OCI-LY7 (cell line): ENCODE data around the gene PDLIM3. TPM values are rescaled to one million over a fixed set of nuclear protein-coding genes. Genes with fewer than 3 reads are reported as not detected.

Experiments used
- BruUV-seq: library from RNA; stranded (reverse); fragments of 400-500 nt; replicated peaks from 2 replicates; lab custom pipeline; 2021; lab: Mats Ljungman, UMichigan
- CTCF ChIA-PET: fragments of 300-600 bp; sonication (Branson Sonifier 250); formaldehyde crosslinking; loops from one replicate; lab custom pipeline; 2022; ENCODE audit warnings: antibody characterized with exemption; ENCODE audit not compliant: unreplicated experiment; lab: Charles Lee
- POLR2A ChIA-PET: fragments of 300-600 bp; sonication (Branson Sonifier 250); formaldehyde crosslinking; loops from one replicate; lab custom pipeline; 2022; ENCODE audit warnings: antibody characterized with exemption; lab: Charles Lee
- DNase-seq: peaks from one replicate; pipeline ENCODE4 v3.0.0-alpha.2; 2015; ENCODE audit warnings: low spot score
- H2AFZ ChIP-seq: fragments of 200-600 bp; sonication (generic), shearing (Covaris generic); 2 replicates; pipeline ENCODE4 v1.6.1; 2014; ENCODE audit warnings: mild to moderate bottlenecking, antibody characterized with exemption, low read length, moderate library complexity
- H3K27ac ChIP-seq: fragments of 200-600 bp; sonication (generic); 2 replicates; pipeline ENCODE4 v1.5.1; 2014; ENCODE audit warnings: mixed run types, low read depth, mild to moderate bottlenecking, moderate library complexity, low read length, inconsistent platforms; ENCODE audit not compliant: poor library complexity, severe bottlenecking
- H3K36me3 ChIP-seq: fragments of 200-600 bp; sonication (generic); 2 replicates; pipeline ENCODE4 v1.6.1; 2014; ENCODE audit warnings: mild to moderate bottlenecking, antibody characterized with exemption, low read length, moderate library complexity, mixed read lengths; ENCODE audit not compliant: insufficient read depth
- H3K4me1 ChIP-seq: fragments of 200-600 bp; sonication (generic); 2 replicates; pipeline ENCODE4 v1.5.1; 2014; ENCODE audit warnings: mild to moderate bottlenecking, low read length; ENCODE audit not compliant: insufficient read depth, poor library complexity, severe bottlenecking
- H3K4me2 ChIP-seq: fragments of 200-600 bp; sonication (generic); 2 replicates; pipeline ENCODE4 v1.6.1; 2014; ENCODE audit warnings: mild to moderate bottlenecking, low read length
- H3K4me3 ChIP-seq: fragments of 200-600 bp; sonication (generic); 2 replicates; pipeline ENCODE4 v1.5.1; 2014; ENCODE audit warnings: mild to moderate bottlenecking, low read depth, low read length; ENCODE audit not compliant: poor library complexity, severe bottlenecking
- H3K79me2 ChIP-seq: fragments of 200-600 bp; sonication (generic); 2 replicates; pipeline ENCODE4 v1.6.1; 2016; ENCODE audit warnings: low read depth, mild to moderate bottlenecking, low read length, moderate library complexity, mixed read lengths; ENCODE audit not compliant: insufficient read depth
- H3K9me2 ChIP-seq: fragments of 200-600 bp; sonication (generic); 2 replicates; pipeline ENCODE4 v1.6.1; 2016; ENCODE audit warnings: mild to moderate bottlenecking, low read length, mixed read lengths; ENCODE audit not compliant: insufficient read depth
- H3K9me3 ChIP-seq: fragments of 200-600 bp; sonication (generic); 2 replicates; pipeline ENCODE4 v1.6.1; 2014; ENCODE audit warnings: mild to moderate bottlenecking, mixed run types, low read length, mixed read lengths
- H4K20me1 ChIP-seq: fragments of 200-600 bp; sonication (generic); 2 replicates; pipeline ENCODE4 v1.6.1; 2014; ENCODE audit warnings: mild to moderate bottlenecking, antibody characterized with exemption, low read length, moderate library complexity, mixed read lengths; ENCODE audit not compliant: insufficient read depth
- CTCF ChIP-seq: fragments of 200-600 bp; sonication (generic); conservative IDR thresholded peaks from 2 replicates; pipeline ENCODE4 v1.5.1; 2014; ENCODE audit warnings: mild to moderate bottlenecking, antibody characterized with exemption, low read length, moderate library complexity, mixed read lengths
- EZH2phosphoT487 ChIP-seq: fragments of 200-600 bp; sonication (generic); IDR thresholded peaks from 2 replicates; pipeline ENCODE4 v1.6.1; 2018; ENCODE audit warnings: low read depth, borderline replicate concordance, mild to moderate bottlenecking, mixed run types, antibody characterized with exemption, low read length, moderate library complexity, mixed read lengths
- intact Hi-C: fragments of 100-400 bp; cut with micrococcal nuclease; formaldehyde crosslinking; loops from one replicate; pipeline ENCODE4 v1.10.0; 2022; ENCODE audit not compliant: unreplicated experiment
- total RNA-seq, 2 experiments: library from RNA; depleted of rRNA in 1 of 2; stranded (reverse); fragments of >200 nt in 1 of 2; shearing (Covaris generic) in 1 of 2; gene quantifications; 2 replicates each; pipeline ENCODE4 v1.2.3, GENCODE V29; 2014 to 2022

PDLIM3 gene
- total RNA-seq, 2 experiments from 2014 or later = 0.03 TPM; not detected in 1

GRCh38 chr4:185471235-185472102 is 63.8 kb downstream of the PDLIM3 start, which contains the start of gene CCDC110:
Gene CCDC110, minus strand, starts transcription at chr4:185471733. Its CDS starts 50 bp downstream, at chr4:185471683.
- H3K4me1 ChIP-seq = peaks cover 44% of the 10 kb centered on the region
- no peaks in the 10 kb centered on the region for H4K20me1 ChIP-seq
- no TSS peak for BruUV-seq
- H3K79me2 ChIP-seq = no peaks in the 10 kb centered on the region
- H3K27ac ChIP-seq = peak within 1 kb of the TSS; percentile 81
- H3K4me2 ChIP-seq = peak within 1 kb of the TSS; percentile 93
- POLR2A ChIA-PET = interaction anchor here (0.6 to 4.1 kb wide), 5 partner anchors 12 to 127 kb away, joined by 3 to 61 read pairs (median 6); no protein-coding TSS in a partner anchor
- no peaks in the 10 kb centered on the region for H3K9me2 ChIP-seq
- no peaks in the 10 kb centered on the region for H3K9me3 ChIP-seq
- peak; percentile 94 for DNase-seq
- TF ChIP-seq EZH2phosphoT487 (no peak), CTCF (peak; percentile 65)
- H3K36me3 ChIP-seq = no peaks in the 10 kb centered on the region
- CTCF ChIA-PET = interaction anchor here (0.7 kb wide), 1 partner anchor 9 kb away, joined by 3 read pairs; no protein-coding TSS in a partner anchor
- intact Hi-C loops = loop anchor here (1.0 to 10.0 kb wide), 12 partner anchors 9 to 721 kb away; partner anchors contain the start of genes ACSL1, ANKRD37, CYP4V2 and SNX25
- peak within 1 kb of the TSS; percentile 88 for H2AFZ ChIP-seq
- peak within 1 kb of the TSS; percentile 92 for H3K4me3 ChIP-seq

GRCh38 chr4:185470501-185471195 is 64.7 kb downstream of the PDLIM3 start:
- peak overlapping the region; percentile 93 for H3K4me2 ChIP-seq
- no peaks in the 10 kb centered on the region for H3K9me3 ChIP-seq
- peak overlapping the region; percentile 73 for H3K4me3 ChIP-seq
- ChIA-PET CTCF (no interaction called here), POLR2A (interaction anchor here (1.2 kb wide), 1 partner anchor 9 kb away, joined by 4 read pairs; no protein-coding TSS in a partner anchor)
- intact Hi-C loops = loop anchor here (1.0 to 10.0 kb wide), 12 partner anchors 10 to 722 kb away; partner anchors contain the start of genes ACSL1, ANKRD37, CYP4V2 and SNX25
- TSS peak; percentile 85 for BruUV-seq
- peaks cover 44% of the 10 kb centered on the region for H3K4me1 ChIP-seq
- no peaks in the 10 kb centered on the region for H3K36me3 ChIP-seq
- no peaks in the 10 kb centered on the region for H4K20me1 ChIP-seq
- peak overlapping the region; percentile 29 for H3K27ac ChIP-seq
- no peaks in the 10 kb centered on the region for H3K79me2 ChIP-seq
- no peaks in the 10 kb centered on the region for H3K9me2 ChIP-seq
- peak; percentile 64 for DNase-seq
- TF ChIP-seq CTCF (no peak), EZH2phosphoT487 (no peak)
- H2AFZ ChIP-seq = peak overlapping the region; percentile 88
